Measurements from ENCODE around the gene SLC6A9. TPM values are rescaled to one million over a fixed set of nuclear protein-coding genes. Genes with fewer than 3 reads are reported as not detected.

Gene SLC6A9
- polyA plus RNA-seq, 1 donor = 3.5 TPM

GRCh38 chr1:44029911-44030604, 1.2 kb downstream of the SLC6A9 start:
- Histone ChIP-seq H3K4me1 (ENCODE audit: control insufficient read depth, insufficient read depth, low read length) (peaks cover 42% of the 10 kb centered on the region), H3K27me3 (ENCODE audit: control insufficient read depth, insufficient read depth, low read length) (no peaks in the 10 kb centered on the region), H3K36me3 (ENCODE audit: control insufficient read depth, insufficient read depth, low read length) (no peaks in the 10 kb centered on the region), H3K9me3 (ENCODE audit: control insufficient read depth, low read depth, low read length) (no peaks in the 10 kb centered on the region), H3K4me3 (ENCODE audit: low read length) (peak overlapping the region; percentile 69), H3K27ac (ENCODE audit: low read length) (peak overlapping the region; percentile 66)
- peak; percentile 76 to 94 for DNase-seq
- WGBS (ENCODE audit: insufficient coverage, low lambda C conversion rate) = no CpG with 5 or more reads among the region's 75 CpGs

GRCh38 chr1:44029260-44029910, 1.9 kb downstream of the SLC6A9 start:
- no peaks in the 10 kb centered on the region for H3K27me3 ChIP-seq (ENCODE audit: control insufficient read depth, insufficient read depth, low read length)
- WGBS (ENCODE audit: insufficient coverage, low lambda C conversion rate) = 60% methylated on average over 2 of the region's 17 CpGs
- peak overlapping the region; percentile 25 for H3K27ac ChIP-seq (ENCODE audit: low read length)
- peaks cover 42% of the 10 kb centered on the region for H3K4me1 ChIP-seq (ENCODE audit: control insufficient read depth, insufficient read depth, low read length)
- peak in 1 of 2 donors; percentile 28 for DNase-seq
- no peaks in the 10 kb centered on the region for H3K9me3 ChIP-seq (ENCODE audit: control insufficient read depth, low read depth, low read length)
- no peaks in the 10 kb centered on the region for H3K36me3 ChIP-seq (ENCODE audit: control insufficient read depth, insufficient read depth, low read length)
- H3K4me3 ChIP-seq (ENCODE audit: low read length) = peak overlapping the region; percentile 36

DNA sequence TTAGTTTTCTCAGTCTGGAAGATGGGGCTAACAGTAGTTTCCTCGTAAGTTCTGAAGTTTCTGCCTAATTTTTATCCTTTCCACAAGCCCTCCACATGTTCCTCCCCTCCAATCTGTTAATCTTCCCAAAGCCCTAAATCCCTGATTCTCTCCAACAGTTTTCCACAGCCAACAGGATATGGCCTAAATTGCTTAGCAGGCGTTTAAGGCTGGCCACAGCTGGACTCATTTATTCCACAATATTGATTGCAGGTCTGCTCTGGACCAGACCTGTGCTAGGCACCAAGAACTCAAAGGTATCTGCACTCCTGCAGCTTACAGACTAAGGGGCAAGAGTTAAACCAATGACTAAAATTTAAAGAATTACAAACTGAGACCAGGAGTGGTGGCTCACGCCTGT, 3.9 kb downstream of the SLC6A9 start:
- H3K27ac ChIP-seq (ENCODE audit: low read length) = no peak overlapping the region
- H3K4me3 ChIP-seq (ENCODE audit: low read length) = no peak overlapping the region
- no peaks in the 10 kb centered on the region for H3K9me3 ChIP-seq (ENCODE audit: control insufficient read depth, low read depth, low read length)
- no peak for DNase-seq
- H3K36me3 ChIP-seq (ENCODE audit: control insufficient read depth, insufficient read depth, low read length) = no peaks in the 10 kb centered on the region
- H3K27me3 ChIP-seq (ENCODE audit: control insufficient read depth, insufficient read depth, low read length) = no peaks in the 10 kb centered on the region
- peaks cover 31% of the 10 kb centered on the region for H3K4me1 ChIP-seq (ENCODE audit: control insufficient read depth, insufficient read depth, low read length)
- WGBS (ENCODE audit: insufficient coverage, low lambda C conversion rate) = no CpG with 5 or more reads among the region's 3 CpGs

GRCh38 chr1:44025816-44026215, 5.4 kb downstream of the SLC6A9 start:
- H3K27ac ChIP-seq (ENCODE audit: low read length) = peak overlapping the region; percentile 48
- peaks cover 21% of the 10 kb centered on the region for H3K4me1 ChIP-seq (ENCODE audit: control insufficient read depth, insufficient read depth, low read length)
- WGBS (ENCODE audit: insufficient coverage, low lambda C conversion rate) = no CpG with 5 or more reads among the region's 3 CpGs
- H3K27me3 ChIP-seq (ENCODE audit: control insufficient read depth, insufficient read depth, low read length) = no peaks in the 10 kb centered on the region
- peaks cover 3% of the 10 kb centered on the region for H3K36me3 ChIP-seq (ENCODE audit: control insufficient read depth, insufficient read depth, low read length)
- H3K9me3 ChIP-seq (ENCODE audit: control insufficient read depth, low read depth, low read length) = no peaks in the 10 kb centered on the region
- no peak overlapping the region for H3K4me3 ChIP-seq (ENCODE audit: low read length)
- DNase-seq = peak; percentile 61 to 87

DNA sequence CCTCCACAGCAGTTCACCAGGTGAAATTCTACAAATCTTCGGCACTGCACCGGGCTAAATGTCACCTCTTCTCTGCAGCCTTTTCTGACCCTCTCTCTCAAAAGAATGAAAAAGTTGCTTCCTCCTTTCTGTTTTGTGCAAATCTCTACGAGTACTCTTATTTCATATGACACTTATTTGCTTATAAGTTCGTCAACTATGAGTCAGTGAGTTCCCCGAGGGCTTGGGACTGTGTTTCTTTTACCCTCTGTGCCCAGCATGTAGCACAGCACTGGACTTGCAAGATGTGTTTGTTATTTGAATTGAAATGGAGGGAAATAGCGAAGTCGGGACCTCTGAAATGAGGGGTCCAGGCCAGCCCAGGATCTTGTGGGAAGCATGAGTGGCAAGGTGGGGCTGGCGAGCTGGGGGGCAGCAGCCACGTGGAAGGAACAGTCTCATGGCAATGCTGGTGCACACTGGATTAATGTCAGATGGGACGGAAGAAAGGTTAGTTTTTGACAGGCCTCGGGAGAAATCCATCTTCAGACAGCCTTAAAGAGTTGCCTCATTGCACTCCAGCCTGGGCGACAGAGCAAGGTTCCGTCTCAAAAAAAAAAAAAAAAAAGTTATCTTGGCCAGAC, 6.2 kb downstream of the SLC6A9 start:
- H3K27ac ChIP-seq (ENCODE audit: low read length) = no peak overlapping the region
- H3K4me3 ChIP-seq (ENCODE audit: low read length) = no peak overlapping the region
- peaks cover 3% of the 10 kb centered on the region for H3K36me3 ChIP-seq (ENCODE audit: control insufficient read depth, insufficient read depth, low read length)
- no peak for DNase-seq
- peaks cover 21% of the 10 kb centered on the region for H3K4me1 ChIP-seq (ENCODE audit: control insufficient read depth, insufficient read depth, low read length)
- WGBS (ENCODE audit: insufficient coverage, low lambda C conversion rate) = 92% methylated on average over 5 of the region's 13 CpGs
- H3K27me3 ChIP-seq (ENCODE audit: control insufficient read depth, insufficient read depth, low read length) = no peaks in the 10 kb centered on the region
- no peaks in the 10 kb centered on the region for H3K9me3 ChIP-seq (ENCODE audit: control insufficient read depth, low read depth, low read length)

GRCh38 chr1:44024031-44024902, 7.0 kb downstream of the SLC6A9 start:
- H3K27ac ChIP-seq (ENCODE audit: low read length) = no peak overlapping the region
- H3K36me3 ChIP-seq (ENCODE audit: control insufficient read depth, insufficient read depth, low read length) = peaks cover 3% of the 10 kb centered on the region
- H3K9me3 ChIP-seq (ENCODE audit: control insufficient read depth, low read depth, low read length) = no peaks in the 10 kb centered on the region
- DNase-seq = no peak
- peaks cover 16% of the 10 kb centered on the region for H3K4me1 ChIP-seq (ENCODE audit: control insufficient read depth, insufficient read depth, low read length)
- H3K27me3 ChIP-seq (ENCODE audit: control insufficient read depth, insufficient read depth, low read length) = no peaks in the 10 kb centered on the region
- H3K4me3 ChIP-seq (ENCODE audit: low read length) = no peak overlapping the region
- 100% methylated on average over 1 of the region's 14 CpGs for WGBS (ENCODE audit: insufficient coverage, low lambda C conversion rate)

GRCh38 chr1:44021581-44022321, 9.5 kb downstream of the SLC6A9 start:
- no peaks in the 10 kb centered on the region for H3K27me3 ChIP-seq (ENCODE audit: control insufficient read depth, insufficient read depth, low read length)
- H3K36me3 ChIP-seq (ENCODE audit: control insufficient read depth, insufficient read depth, low read length) = peaks cover 3% of the 10 kb centered on the region
- no CpG with 5 or more reads among the region's 10 CpGs for WGBS (ENCODE audit: insufficient coverage, low lambda C conversion rate)
- DNase-seq = no peak
- no peaks in the 10 kb centered on the region for H3K9me3 ChIP-seq (ENCODE audit: control insufficient read depth, low read depth, low read length)
- H3K4me1 ChIP-seq (ENCODE audit: control insufficient read depth, insufficient read depth, low read length) = peaks cover 9% of the 10 kb centered on the region
- no peak overlapping the region for H3K4me3 ChIP-seq (ENCODE audit: low read length)
- no peak overlapping the region for H3K27ac ChIP-seq (ENCODE audit: low read length)

DNA sequence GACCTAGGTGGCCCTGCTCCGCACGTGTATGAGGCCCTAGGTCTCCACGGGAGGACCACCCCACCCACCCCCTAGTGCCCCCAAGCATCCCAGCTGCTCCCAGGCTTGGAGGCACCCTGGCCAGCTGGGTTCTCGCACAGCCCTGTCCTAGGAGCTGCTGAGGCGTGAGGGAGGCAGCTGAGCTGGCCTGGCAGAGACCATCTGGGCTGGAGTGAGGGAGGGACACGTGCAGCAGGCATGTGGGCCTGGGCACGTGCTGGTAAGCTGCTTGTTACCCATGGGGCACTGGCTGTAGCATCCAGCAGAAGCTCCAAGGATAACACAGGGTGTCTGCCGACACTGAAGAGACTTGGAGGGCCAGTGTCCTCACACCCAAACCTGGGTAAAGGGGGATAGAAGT, 10.1 kb downstream of the SLC6A9 start:
- H3K27ac ChIP-seq (ENCODE audit: low read length) = no peak overlapping the region
- no CpG with 5 or more reads among the region's 8 CpGs for WGBS (ENCODE audit: insufficient coverage, low lambda C conversion rate)
- no peak for DNase-seq
- H3K9me3 ChIP-seq (ENCODE audit: control insufficient read depth, low read depth, low read length) = no peaks in the 10 kb centered on the region
- no peak overlapping the region for H3K4me3 ChIP-seq (ENCODE audit: low read length)
- peaks cover 3% of the 10 kb centered on the region for H3K36me3 ChIP-seq (ENCODE audit: control insufficient read depth, insufficient read depth, low read length)
- H3K27me3 ChIP-seq (ENCODE audit: control insufficient read depth, insufficient read depth, low read length) = no peaks in the 10 kb centered on the region
- peaks cover 6% of the 10 kb centered on the region for H3K4me1 ChIP-seq (ENCODE audit: control insufficient read depth, insufficient read depth, low read length)

DNA sequence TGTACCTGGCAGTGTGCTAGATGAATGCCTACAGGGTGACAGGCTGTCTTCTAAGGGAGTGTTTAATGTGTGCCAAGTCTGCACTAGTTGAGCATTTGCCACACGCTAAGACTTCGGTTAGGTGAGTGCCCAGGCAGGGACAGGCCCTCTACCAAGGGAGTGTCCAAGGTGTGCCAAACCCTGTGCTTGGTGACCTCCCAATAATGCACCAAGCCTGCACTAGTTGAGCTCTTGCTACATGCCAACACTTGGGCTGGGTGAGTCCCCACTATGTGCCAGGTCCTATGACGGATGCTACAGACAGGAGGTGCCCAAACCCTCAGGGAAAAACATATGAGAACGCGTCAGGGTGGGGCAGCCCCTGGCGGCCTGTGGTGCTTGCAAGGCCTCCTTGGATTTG, 10.8 kb downstream of the SLC6A9 start:
- DNase-seq = no peak
- no peaks in the 10 kb centered on the region for H3K27me3 ChIP-seq (ENCODE audit: control insufficient read depth, insufficient read depth, low read length)
- H3K36me3 ChIP-seq (ENCODE audit: control insufficient read depth, insufficient read depth, low read length) = peaks cover 3% of the 10 kb centered on the region
- no peak overlapping the region for H3K27ac ChIP-seq (ENCODE audit: low read length)
- H3K9me3 ChIP-seq (ENCODE audit: control insufficient read depth, low read depth, low read length) = no peaks in the 10 kb centered on the region
- no peaks in the 10 kb centered on the region for H3K4me1 ChIP-seq (ENCODE audit: control insufficient read depth, insufficient read depth, low read length)
- no peak overlapping the region for H3K4me3 ChIP-seq (ENCODE audit: low read length)
- WGBS (ENCODE audit: insufficient coverage, low lambda C conversion rate) = no CpG with 5 or more reads among the region's 6 CpGs
